Measurements from ENCODE around the gene TRAP1. TPM values are rescaled to one million over a fixed set of nuclear protein-coding genes. Genes with fewer than 3 reads are reported as not detected.

The TRAP1 gene
- polyA plus RNA-seq, 1 donor from 2014 or later, result 73.0 TPM

GRCh38 chr16:3687021-3687420 lies 30.3 kb downstream of the TRAP1 start:
- Histone ChIP-seq H3K36me3 (ENCODE audit: insufficient read depth, low read length) (peaks cover 4% of the 10 kb centered on the region), H3K9me2 (ENCODE audit: insufficient read depth, low read length) (no peaks in the 10 kb centered on the region), H2AFZ (ENCODE audit: low read depth, low read length) (no peak overlapping the region), H3F3A (ENCODE audit: insufficient read depth, low read length, poor library complexity, severe bottlenecking) (no peaks in the 10 kb centered on the region), H4K20me1 (ENCODE audit: insufficient read depth) (no peaks in the 10 kb centered on the region), H3K9ac (ENCODE audit: low read length) (no peak overlapping the region), H3K27me3 (ENCODE audit: insufficient read depth, low read depth, low read length) (no peaks in the 10 kb centered on the region), H3K4me2 (ENCODE audit: low read length) (no peak overlapping the region), H3K9me3 (ENCODE audit: low read length) (no peaks in the 10 kb centered on the region), H3K4me3 (ENCODE audit: low read length) (no peak overlapping the region), H3K27ac (ENCODE audit: low read length) (no peak overlapping the region), H3K79me2 (replicated peaks; ENCODE audit: insufficient read depth, low read length) (no peaks in the 10 kb centered on the region)
- TF ChIP-seq SMC3 (conservative IDR thresholded peaks at IDR 0.05; ENCODE audit: poor library complexity) (no peak), EZH2 (IDR thresholded peaks at IDR 0.05; ENCODE audit: borderline replicate concordance, insufficient read depth, low read length, poor library complexity, severe bottlenecking) (no peak), POLR2AphosphoS5 (IDR thresholded peaks at IDR 0.05) (no peak), MXI1 (conservative IDR thresholded peaks at IDR 0.05; ENCODE audit: poor library complexity, severe bottlenecking) (no peak), TAF1 (IDR thresholded peaks at IDR 0.05; ENCODE audit: low read depth) (no peak), EP300 (conservative IDR thresholded peaks at IDR 0.05; ENCODE audit: poor library complexity, severe bottlenecking) (no peak), CTCF (IDR thresholded peaks at IDR 0.05; ENCODE audit: poor library complexity, severe bottlenecking) (no peak), REST (IDR thresholded peaks at IDR 0.05; ENCODE audit: borderline replicate concordance) (no peak), RAD21 (conservative IDR thresholded peaks at IDR 0.05) (no peak)

- no peaks in the 10 kb centered on the region for H3F3A ChIP-seq (ENCODE audit: insufficient read depth, low read length, poor library complexity, severe bottlenecking)
- TF ChIP-seq TAF1 (IDR thresholded peaks at IDR 0.05; ENCODE audit: low read depth), result no peak
- no peak for TF ChIP-seq POLR2AphosphoS5 (IDR thresholded peaks at IDR 0.05)
- no peak for TF ChIP-seq EP300 (conservative IDR thresholded peaks at IDR 0.05; ENCODE audit: poor library complexity, severe bottlenecking)
- no peak for TF ChIP-seq RAD21 (conservative IDR thresholded peaks at IDR 0.05)
- no peak for TF ChIP-seq REST (IDR thresholded peaks at IDR 0.05; ENCODE audit: borderline replicate concordance)
- TF ChIP-seq SMC3 (conservative IDR thresholded peaks at IDR 0.05; ENCODE audit: poor library complexity), result no peak
- TF ChIP-seq CTCF (IDR thresholded peaks at IDR 0.05; ENCODE audit: poor library complexity, severe bottlenecking), result no peak
- TF ChIP-seq MXI1 (conservative IDR thresholded peaks at IDR 0.05; ENCODE audit: poor library complexity, severe bottlenecking), result no peak
- H3K4me3 ChIP-seq (ENCODE audit: low read length), result no peak overlapping the region
- H4K20me1 ChIP-seq (ENCODE audit: insufficient read depth), result no peaks in the 10 kb centered on the region
- no peaks in the 10 kb centered on the region for H3K27me3 ChIP-seq (ENCODE audit: insufficient read depth, low read depth, low read length)
- H3K9me3 ChIP-seq (ENCODE audit: low read length), result no peaks in the 10 kb centered on the region
- no peak overlapping the region for H3K27ac ChIP-seq (ENCODE audit: low read length)
- H3K9ac ChIP-seq (ENCODE audit: low read length), result no peak overlapping the region
- H2AFZ ChIP-seq (ENCODE audit: low read depth, low read length), result no peak overlapping the region
- no peaks in the 10 kb centered on the region for H3K9me2 ChIP-seq (ENCODE audit: insufficient read depth, low read length)
- H3K36me3 ChIP-seq (ENCODE audit: insufficient read depth, low read length), result peaks cover 11% of the 10 kb centered on the region
- no peak overlapping the region for H3K4me2 ChIP-seq (ENCODE audit: low read length)
- no peaks in the 10 kb centered on the region for H3K79me2 ChIP-seq (replicated peaks; ENCODE audit: insufficient read depth, low read length)
These were observed 36.1 kb downstream of the TRAP1 start for GRCh38 chr16:3681206-3681605.
